H4 (cell line): Measurements from ENCODE around the gene IL23R. TPM values are rescaled to one million over a fixed set of nuclear protein-coding genes. Genes with fewer than 3 reads are reported as not detected.
A peak's percentile ranks its signal among the peaks of the same experiment; 100 is the strongest.
"Not testable (repeated sequence)": the region's sequence is repeated elsewhere in the genome, so short reads cannot be mapped to it uniquely, and the experiment has no call there.

Experiments
- DNase-seq: peaks from one replicate; pipeline ENCODE4 v3.0.0-alpha.2; 2015; ENCODE audit warnings: low spot score
- total RNA-seq: library from RNA; depleted of rRNA; stranded (reverse); fragments of >200 nt; shearing (Covaris generic); gene quantifications from 2 replicates; pipeline ENCODE4 v1.2.3, GENCODE V29; 2014

Gene IL23R
- total RNA-seq, 1 experiment from 2014 or later: not detected

- DNase-seq: no peak
Observed at GRCh38 chr1:67192902-67193301, 26.6 kb downstream of the IL23R start.

GRCh38 chr1:67193704-67194103 is 27.4 kb downstream of the IL23R start:
- no peak for DNase-seq

- no peak for DNase-seq
Observed at GRCh38 chr1:67194209-67194863, 28.1 kb downstream of the IL23R start.

DNA sequence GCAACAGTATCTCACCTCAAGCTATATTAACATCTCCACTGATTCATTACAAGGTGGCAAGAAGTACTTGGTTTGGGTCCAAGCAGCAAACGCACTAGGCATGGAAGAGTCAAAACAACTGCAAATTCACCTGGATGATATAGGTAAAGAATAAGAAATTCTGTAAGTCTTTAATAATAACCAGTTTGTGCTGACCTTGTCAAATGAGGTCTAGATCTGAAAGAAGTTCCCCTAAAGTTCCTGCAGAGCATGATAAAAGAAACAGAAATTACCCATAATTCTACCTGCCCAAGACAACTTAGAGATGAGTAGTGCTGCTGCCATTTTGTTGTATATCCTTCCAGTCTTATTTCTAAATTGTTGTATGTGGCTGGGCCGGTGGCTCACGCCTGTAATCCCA is 34.5 kb downstream of the IL23R start:
- no peak for DNase-seq

DNA sequence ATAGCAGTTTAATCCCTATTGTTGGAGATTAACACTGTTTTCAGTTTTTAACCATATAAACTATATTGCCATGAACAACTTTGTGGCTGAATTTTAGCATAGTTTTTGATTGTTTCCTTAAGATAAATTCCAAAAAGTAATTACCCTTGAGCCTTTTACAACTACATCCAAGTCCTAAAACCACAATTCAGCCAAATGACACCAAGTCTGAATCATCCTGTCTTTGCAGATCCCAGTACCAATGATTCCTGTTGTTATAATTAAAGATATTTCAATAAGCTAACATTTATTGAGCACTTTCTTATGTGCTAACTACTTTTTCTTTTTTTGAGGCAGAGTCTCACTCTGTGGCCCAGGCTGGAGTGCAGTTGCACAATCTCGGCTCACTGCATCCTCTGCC is 35.6 kb downstream of the IL23R start:
- no peak for DNase-seq

GRCh38 chr1:67204298-67204980 is 38.2 kb downstream of the IL23R start:
- DNase-seq: no peak

DNA sequence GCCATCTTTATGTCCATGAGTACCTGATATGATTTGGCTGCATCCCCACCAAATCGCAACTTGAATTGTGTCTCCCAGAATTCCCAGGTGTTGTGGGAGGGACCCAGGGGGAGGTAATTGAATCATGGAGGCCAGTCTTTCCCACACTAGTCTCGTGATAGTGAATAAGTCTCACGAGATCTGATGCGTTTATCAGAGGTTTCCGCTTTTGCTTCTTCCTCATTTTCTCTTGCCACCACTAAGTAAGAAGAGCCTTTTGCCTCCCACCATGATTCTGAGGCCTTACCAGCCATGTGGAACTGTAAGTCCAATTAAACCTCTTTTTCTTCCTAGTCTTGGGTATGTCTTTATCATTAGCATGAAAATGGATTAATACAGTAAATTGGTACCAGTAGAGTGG is 41.1 kb downstream of the IL23R start:
- DNase-seq: not testable (repeated sequence)

DNA sequence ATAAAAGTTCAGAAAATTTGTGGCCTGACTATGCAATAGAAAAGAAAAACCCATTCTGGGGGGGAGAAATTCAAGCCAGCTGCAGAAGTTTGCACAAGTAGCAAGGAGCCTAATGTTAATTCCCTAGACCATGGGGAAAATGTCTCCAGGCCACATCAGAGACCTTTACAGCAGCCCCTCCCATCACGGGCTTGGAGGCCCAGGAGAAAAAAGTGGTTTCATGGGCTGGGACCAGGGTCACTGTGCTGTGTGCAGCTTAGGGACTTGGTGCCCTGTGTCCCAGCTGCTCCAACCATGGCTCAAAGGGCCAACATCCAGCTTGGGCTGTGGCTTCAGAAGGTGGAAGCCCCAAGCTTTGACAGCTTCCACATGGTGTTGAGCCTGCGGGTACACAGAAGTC is 42.0 kb downstream of the IL23R start:
- no peak for DNase-seq

DNA sequence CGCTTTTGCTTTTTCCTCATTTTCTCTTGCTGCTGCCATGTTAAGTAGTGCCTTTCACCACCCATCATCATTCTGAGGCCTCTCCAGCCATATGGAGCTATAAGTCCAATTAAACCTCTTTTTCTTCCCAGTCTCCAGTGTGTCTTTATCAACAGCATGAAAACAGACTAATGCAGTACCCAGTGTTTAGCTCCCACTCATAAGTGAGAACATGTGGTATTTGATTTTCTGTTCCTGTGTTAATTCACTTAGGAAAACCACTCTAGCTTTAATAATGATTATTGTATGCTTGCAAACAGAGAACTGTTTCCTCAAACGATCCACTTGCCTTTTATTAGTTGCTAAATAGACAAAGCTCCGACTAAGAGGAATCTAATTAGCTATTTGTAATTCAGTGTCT is 43.3 kb downstream of the IL23R start:
- no peak for DNase-seq

DNA sequence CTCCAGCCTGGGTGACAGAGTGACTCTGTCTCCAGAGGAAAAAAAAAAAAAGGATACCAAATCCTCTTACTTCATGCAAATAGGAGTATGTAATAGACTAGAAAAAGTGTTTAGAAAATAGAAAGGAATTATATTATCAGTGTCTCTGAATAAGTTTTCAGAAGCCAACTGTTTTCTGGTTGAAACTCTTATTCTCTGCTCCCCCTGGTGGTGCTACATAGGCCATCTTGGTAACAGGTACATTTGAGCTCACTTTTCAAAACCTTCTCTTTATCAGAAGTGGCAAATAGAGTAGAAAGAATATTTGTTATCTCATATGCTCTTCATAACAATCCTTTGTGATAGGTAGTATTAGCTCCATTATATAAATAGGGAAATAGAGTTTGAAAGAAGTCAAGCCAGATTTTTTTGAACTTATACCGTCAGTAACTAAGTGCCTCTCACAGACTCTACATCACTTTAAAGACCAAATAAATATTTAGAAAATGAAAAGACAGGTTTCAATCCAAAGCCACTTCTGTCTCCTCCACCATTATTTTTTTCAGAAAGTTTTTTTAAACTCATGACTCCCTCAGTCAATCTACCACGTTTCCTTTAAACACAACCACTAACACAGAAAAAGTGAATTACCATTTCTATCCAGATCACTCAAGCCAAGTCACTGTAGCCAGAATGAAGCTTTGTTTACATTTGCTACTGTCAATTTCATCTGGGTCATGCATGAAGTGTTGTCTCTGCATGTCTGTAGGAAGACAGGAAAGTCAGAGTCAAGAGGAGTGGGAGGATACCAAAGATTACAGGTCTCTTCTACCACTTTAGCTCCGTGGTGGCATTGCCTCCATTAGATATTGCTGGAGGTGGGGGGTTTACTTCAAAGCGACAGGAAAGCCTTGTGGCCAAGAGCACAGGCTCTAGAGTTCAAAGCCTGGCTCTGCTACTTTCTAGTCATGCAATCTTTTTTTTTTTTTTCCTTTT is 45.6 kb downstream of the IL23R start:
- peak; percentile 27 for DNase-seq

DNA sequence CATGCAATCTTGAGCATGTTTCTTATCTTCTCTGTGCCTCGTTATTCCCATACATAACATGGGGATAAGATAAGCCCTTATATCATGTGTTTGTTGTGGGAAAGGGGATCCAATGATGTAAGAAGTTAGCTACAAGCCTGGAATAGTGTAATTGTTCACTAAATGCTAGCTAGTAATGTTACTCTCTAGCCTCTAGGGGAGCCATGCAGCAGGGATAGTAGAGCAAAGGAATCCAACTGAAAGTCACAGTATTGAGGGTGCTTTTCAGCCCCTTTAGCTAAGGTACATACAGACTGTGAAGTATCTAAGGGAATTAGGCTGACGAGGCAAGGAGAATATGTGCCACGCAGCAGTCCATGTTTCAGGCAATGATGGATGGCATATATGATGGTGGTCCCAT is 46.9 kb downstream of the IL23R start:
- DNase-seq: peak; percentile 38

DNA sequence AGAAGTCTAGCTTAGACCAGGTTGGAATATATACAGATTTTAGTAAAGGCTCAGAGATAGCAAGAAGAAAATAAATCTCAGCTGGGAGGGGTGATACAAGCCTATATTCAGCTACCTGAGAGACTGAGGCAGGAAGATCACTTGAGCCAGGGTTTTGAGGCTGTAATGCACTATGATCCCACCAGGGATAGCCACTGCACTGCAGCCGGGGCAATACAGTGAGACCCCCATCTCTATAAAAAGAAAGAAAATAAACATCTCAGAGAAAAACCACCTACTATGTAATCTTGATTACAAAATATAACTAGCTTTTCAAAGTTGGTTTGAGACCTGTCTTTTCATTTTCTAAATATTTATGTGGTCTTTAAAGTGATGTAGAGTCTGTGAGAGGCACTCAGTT is 47.7 kb downstream of the IL23R start:
- no peak for DNase-seq

DNA sequence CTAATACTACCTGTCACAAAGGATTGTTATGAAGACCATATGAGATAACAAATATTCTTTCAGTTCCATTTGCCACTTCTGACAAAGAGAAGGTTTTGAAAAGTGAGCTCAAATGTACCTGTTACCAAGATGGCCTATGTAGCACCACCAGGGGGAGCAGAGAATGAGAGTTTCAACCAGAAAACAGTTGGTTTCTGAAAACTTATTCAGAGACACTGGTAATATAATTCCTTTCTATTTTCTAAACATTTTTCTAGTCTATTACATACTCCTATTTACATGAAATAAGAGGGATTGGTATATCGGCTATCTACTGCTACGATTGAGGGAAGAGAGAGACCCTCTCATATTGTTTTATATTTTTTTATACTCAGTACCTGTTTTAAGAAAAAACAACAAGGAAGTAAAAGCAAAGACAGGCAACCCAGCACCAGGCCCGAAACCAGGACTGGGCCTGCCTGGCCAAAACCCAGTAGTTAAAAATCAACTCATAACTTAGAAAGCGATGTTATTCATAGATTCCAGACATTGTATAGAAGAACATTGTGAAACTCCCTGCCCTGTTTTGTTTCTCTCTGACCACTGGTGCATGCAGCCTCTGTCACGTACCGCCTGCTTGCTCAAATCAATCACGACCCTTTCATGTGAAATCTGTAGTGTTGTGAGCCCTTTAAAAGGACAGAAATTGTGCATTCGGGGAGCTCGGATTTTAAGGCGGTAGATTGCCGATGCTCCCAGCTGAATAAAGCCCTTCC is 48.3 kb downstream of the IL23R start:
- peak; percentile 21 for DNase-seq

DNA sequence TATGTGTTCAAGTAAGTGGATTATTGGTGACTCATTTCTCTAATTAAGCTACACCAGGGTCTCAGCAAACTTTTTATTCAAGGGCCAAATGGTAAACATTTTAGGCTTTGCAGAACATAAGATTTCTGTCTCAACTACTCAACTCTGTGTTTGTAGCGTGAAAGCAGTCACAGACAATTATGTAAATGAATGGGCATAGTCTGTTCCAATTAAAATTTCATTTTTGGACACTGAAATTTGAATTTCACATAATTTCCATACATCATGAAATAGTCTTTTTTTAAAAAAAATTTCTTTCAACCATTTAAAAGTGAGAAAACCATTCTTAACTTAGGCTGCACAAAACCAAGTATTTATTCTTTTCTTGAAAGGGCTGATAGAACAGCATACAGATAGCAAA is 50.1 kb downstream of the IL23R start:
- no peak for DNase-seq

GRCh38 chr1:67217417-67217816 is 51.2 kb downstream of the IL23R start:
- no peak for DNase-seq

DNA sequence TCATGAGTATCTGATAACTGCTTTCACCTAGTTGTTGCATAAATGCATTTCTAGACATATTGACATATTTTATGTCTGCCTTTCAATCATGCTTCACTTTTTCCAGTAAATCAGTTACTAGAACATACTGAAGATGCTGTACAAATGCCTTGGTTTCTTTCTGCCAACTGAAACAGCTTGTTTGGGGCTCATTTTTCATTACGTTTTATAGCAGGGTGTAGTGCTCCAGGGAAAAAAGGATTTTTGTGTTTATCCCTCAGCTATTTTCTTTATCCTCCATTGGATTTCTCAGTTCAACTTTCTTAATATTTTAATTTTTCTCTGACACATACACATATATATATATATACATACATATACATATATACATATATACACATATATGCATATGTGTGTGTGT is 51.7 kb downstream of the IL23R start:
- no peak for DNase-seq

DNA sequence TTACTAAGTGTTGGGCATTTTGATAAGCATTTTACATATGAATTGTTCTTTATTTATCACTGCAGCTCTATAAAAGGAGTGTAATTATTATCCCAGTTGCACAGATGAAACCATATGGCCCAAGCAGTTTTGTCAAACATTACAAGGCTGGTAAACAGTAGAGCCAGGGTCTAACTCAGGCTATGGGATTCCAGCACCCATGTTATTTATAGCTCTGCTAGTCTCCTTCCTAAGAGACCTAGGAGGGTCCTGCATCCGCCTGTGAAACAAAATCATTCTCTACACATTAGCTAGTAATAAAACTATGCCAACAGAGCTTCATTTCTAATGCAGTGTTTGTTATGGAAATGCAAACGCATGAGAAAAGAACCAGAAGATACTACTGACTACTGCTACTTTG is 58.6 kb downstream of the IL23R start:
- no peak for DNase-seq

- no peak for DNase-seq
Observed at GRCh38 chr1:67226688-67227087, 60.4 kb downstream of the IL23R start.

DNA sequence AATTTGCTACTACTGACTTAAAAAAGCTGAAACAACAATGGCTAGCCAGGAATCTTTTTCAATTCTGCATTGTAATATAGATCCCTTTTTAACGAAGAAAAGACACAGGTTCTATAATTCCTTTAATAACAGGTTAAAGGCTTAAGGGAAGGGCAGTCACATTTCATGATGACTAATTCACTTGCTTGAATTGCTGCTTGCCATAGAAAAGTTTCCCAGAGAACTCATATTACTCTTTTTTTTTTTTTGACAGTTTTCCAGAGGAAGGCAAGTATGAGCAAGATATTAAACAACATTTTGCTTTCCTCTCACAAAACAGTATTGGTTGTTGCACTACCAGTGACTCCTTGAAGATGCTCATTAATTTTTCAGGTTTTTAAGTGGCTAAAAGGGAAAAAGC is 60.9 kb downstream of the IL23R start:
- DNase-seq: no peak

DNA sequence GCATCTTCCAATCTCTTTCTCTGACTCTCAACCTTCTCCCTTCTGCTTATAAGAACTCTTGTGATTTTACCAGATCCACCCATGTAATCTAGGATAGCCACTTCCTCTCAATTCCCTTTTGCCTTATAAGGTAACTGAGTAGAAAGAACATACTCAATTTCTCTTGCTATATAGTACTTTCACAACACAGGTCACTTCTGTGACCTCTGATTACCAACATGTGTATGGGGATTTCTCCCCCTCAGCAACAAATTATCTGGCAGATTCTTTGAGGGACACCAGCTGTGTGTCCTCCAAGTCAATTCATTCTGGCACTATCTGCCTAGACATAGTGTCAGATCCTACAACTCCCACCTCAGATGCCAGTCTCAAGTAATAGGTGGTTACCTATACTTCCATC is 62.5 kb downstream of the IL23R start:
- no peak for DNase-seq

DNA sequence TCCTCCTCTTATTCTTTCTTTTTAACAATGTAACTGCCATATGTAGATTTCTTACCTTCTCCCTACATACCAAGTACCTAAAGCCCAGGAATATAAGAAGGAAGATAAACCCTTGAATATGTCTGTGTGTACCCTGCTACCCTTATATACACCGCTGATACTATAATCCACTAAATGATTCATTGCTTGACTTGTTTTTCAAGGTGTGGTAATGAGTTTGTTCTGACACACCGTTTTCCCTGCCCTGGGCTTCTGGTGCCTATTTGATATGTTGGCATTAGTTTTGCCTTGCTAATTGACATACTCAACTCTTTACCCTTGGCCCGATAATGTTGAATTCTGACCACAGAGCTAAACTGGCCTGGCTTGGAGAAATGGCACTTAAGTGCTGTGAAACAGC is 64.3 kb downstream of the IL23R start:
- DNase-seq: no peak

- DNase-seq: no peak
Observed at GRCh38 chr1:67236277-67236676, 70.0 kb downstream of the IL23R start.
